ENCODE measurements around the gene LRG1. TPM values are rescaled to one million over a fixed set of nuclear protein-coding genes. Genes with fewer than 3 reads are reported as not detected.

LRG1 gene
- total RNA-seq, 2 donors from 2014 or later, result 1.4 to 1.9 TPM

DNA sequence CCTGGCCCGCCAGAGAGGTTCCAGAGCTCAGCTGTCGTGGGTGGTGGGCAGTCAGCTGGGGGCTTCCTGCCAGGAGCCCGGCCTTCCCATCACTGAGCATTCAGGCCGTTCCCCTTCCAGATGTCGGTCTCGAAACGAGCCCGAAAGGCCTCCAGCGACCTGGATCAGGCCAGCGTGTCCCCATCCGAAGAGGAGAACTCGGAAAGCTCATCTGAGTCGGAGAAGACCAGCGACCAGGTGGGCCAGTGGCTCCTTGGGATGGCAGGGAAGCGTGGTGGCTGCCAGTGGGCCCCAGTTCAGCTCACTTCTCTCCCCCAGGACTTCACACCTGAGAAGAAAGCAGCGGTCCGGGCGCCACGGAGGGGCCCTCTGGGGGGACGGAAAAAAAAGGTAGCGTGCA is 48.4 kb downstream of the LRG1 start:
- no peak for DNase-seq (ENCODE audit: low spot score)
- intact Hi-C loops (cut with DNase I), result no loop called here

DNA sequence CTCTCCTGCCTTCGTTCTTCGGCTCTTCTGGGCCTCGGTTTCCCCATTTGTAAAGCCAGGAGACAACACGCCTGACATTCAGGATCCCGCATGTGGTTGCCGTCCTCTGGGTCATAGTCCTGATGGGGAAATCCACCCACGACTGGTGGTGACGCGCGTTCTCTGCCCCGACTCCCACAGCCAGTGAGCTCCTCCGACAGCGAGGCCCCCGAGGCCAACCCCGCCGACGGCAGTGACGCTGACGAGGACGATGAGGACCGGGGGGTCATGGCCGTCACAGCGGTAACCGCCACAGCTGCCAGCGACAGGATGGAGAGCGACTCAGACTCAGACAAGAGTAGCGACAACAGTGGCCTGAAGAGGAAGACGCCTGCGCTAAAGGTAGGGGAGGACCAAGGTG is 51.3 kb downstream of the LRG1 start:
- no peak for DNase-seq (ENCODE audit: low spot score)
- intact Hi-C loops (cut with DNase I), result no loop called here

DNA sequence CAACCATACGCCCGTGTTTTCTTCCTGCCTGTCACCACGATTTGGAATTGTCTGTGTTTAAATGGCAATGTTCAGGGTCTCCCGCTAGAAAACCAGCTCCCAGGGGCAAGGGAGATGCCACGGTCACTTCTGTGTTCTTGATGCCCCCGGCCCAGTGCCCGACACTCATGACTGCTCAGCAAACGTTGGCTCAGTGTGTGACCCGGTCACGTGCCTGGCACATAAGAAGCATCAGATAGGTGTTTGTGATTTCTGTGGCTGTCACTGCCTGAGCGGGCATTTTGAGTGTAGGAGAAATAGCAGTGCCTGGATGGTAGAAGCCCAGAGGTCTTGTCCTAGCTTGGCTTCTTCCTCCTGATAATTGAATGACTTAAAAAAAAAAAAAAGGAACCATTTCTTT is 52.3 kb downstream of the LRG1 start:
- intact Hi-C loops (cut with DNase I), result no loop called here
- no peak for DNase-seq (ENCODE audit: low spot score)

Other genes with a start within 250 kb of the LRG1 start
- gene TMIGD2, start 237.6 kb downstream of the LRG1 start, total RNA-seq, result under 1 TPM in 1 of 2 donors, not detected in 1; 0.38 TPM
- gene FSD1, start 235.4 kb downstream of the LRG1 start, total RNA-seq, result not detected
- gene STAP2, start 201.2 kb downstream of the LRG1 start, total RNA-seq, result 1 to 10 TPM; 2.1 to 2.7 TPM
- 10 to 100 TPM; 11.2 to 12.1 TPM for gene MPND, start 196.5 kb downstream of the LRG1 start, total RNA-seq
- 10 to 100 TPM; 77.5 to 88.8 TPM for gene SH3GL1, start 139.5 kb downstream of the LRG1 start, total RNA-seq
- gene CHAF1A, start 137.4 kb downstream of the LRG1 start, total RNA-seq, result 1 to 10 TPM; 6.0 to 9.5 TPM
- gene UBXN6, start 82.2 kb downstream of the LRG1 start, total RNA-seq, result 10 to 100 TPM; 85.1 to 85.5 TPM
- 10 to 100 TPM; 24.6 to 28.1 TPM for gene HDGFL2, start 67.7 kb downstream of the LRG1 start, total RNA-seq
- 10 to 100 TPM; 21.4 to 25.2 TPM for gene PLIN4, start 21.6 kb downstream of the LRG1 start, total RNA-seq
- gene PLIN5, start 4.8 kb downstream of the LRG1 start, total RNA-seq, result 1 to 10 TPM; 2.2 to 2.8 TPM
- gene SEMA6B, start 19.6 kb upstream of the LRG1 start, total RNA-seq, result 10 to 100 TPM; 13.7 to 19.4 TPM
- gene TNFAIP8L1, start 99.5 kb upstream of the LRG1 start, total RNA-seq, result 1 to 10 TPM; 5.7 to 6.1 TPM
- gene MYDGF, start 130.3 kb upstream of the LRG1 start, total RNA-seq, result 10 to 100 TPM; 66.3 to 75.9 TPM
- 10 to 100 TPM; 42.1 to 50.3 TPM for gene DPP9, start 183.8 kb upstream of the LRG1 start, total RNA-seq